ENCODE measurements around the gene SLC16A7.

DNA sequence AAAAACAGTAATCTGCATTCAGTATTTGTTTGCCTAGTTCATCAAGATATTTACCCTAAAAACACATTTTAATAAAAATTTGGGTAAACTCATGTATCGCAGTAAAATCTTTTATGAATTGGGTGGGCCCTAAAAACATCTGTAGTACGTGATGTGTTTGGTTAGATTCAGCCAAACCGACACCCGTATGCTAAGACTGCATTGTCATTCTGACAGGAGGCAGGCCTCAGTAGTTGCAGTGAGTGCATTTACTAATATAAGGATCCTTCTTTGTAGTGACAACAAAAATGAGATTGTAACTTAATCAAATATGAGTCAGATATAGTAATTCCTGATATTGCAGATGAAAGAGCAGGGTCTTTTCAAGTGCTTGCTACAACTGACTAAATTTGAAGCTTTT, 191.8 kb downstream of the SLC16A7 start:
- TF ChIP-seq, protein P1, sequence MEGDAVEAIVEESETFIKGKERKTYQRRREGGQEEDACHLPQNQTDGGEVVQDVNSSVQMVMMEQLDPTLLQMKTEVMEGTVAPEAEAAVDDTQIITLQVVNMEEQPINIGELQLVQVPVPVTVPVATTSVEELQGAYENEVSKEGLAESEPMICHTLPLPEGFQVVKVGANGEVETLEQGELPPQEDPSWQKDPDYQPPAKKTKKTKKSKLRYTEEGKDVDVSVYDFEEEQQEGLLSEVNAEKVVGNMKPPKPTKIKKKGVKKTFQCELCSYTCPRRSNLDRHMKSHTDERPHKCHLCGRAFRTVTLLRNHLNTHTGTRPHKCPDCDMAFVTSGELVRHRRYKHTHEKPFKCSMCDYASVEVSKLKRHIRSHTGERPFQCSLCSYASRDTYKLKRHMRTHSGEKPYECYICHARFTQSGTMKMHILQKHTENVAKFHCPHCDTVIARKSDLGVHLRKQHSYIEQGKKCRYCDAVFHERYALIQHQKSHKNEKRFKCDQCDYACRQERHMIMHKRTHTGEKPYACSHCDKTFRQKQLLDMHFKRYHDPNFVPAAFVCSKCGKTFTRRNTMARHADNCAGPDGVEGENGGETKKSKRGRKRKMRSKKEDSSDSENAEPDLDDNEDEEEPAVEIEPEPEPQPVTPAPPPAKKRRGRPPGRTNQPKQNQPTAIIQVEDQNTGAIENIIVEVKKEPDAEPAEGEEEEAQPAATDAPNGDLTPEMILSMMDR (IDR thresholded peaks at IDR 0.05), result no peak
- no peak for TF ChIP-seq EP300 (IDR thresholded peaks at IDR 0.05)
